GM12878 (cell line): ENCODE data around the gene KRT75. TPM values are rescaled to one million over a fixed set of nuclear protein-coding genes. Genes with fewer than 3 reads are reported as not detected.

Source experiments
- ATAC-seq: fragments of 200-7000 bp; cut with Tn5 transposase; 3 replicates; pipeline ENCODE4 v1.9.1; 2020; ENCODE audit warnings: mild to moderate bottlenecking, moderate library complexity
- BruUV-seq: library from RNA; stranded (reverse); fragments of 400-500 nt; replicated peaks from 2 replicates; lab custom pipeline; 2021; lab: Mats Ljungman, UMichigan
- CTCF ChIA-PET: fragments of 300-600 bp; sonication (Branson Sonifier 250); formaldehyde crosslinking; extraction: SDS; loops from one replicate; lab custom pipeline; 2021; ENCODE audit warnings: inconsistent platforms; lab: Yijun Ruan, JAX
- POLR2A ChIA-PET: fragments of 350-600 bp; formaldehyde crosslinking; extraction: SDS; loops from one replicate; lab custom pipeline; 2021; ENCODE audit warnings: inconsistent platforms; lab: Charles Lee
- RAD21 ChIA-PET: fragments of 300-600 bp; sonication (Branson Sonifier 250); formaldehyde crosslinking; loops from one replicate; lab custom pipeline; 2023; ENCODE audit warnings: antibody characterized with exemption; ENCODE audit not compliant: unreplicated experiment; lab: Charles Lee
- SMC1A ChIA-PET: fragments of 300-600 bp; sonication (Branson Sonifier 250); formaldehyde crosslinking; loops from one replicate; lab custom pipeline; 2023; ENCODE audit not compliant: unreplicated experiment, uncharacterized antibody; lab: Charles Lee
- DNase-seq: peaks from one replicate; pipeline ENCODE4 v3.0.0-alpha.2; 2011; ENCODE audit warnings: low read depth, low spot score
- FAIRE-seq: peaks from 3 replicates; lab custom pipeline; 2011; peaks lifted over from hg19 to GRCh38; lab: Jason Lieb, UNC
- H2AFZ ChIP-seq: 2 replicates; pipeline ENCODE4 v1.6.0; 2011; ENCODE audit warnings: low read depth, low read length, control low read depth; ENCODE audit not compliant: control insufficient read depth
- H3K27ac ChIP-seq: 2 replicates; pipeline ENCODE4 v1.5.1; 2011; ENCODE audit warnings: control low read depth; ENCODE audit not compliant: control insufficient read depth, insufficient read depth
- H3K27me3 ChIP-seq, 2 experiments: replicated peaks in 1 of 2; 2 replicates each; pipeline versions ENCODE4 v1.6.0 to v1.6.1; 2011; ENCODE audit warnings: low read length in 1 of 2; ENCODE audit not compliant: control insufficient read depth in 2 of 2, insufficient read depth in 2 of 2
- H3K36me3 ChIP-seq, 2 experiments: 2 replicates each; pipeline ENCODE4 v1.5.1; 2011; ENCODE audit warnings: low read length in 1 of 2; ENCODE audit not compliant: control insufficient read depth in 2 of 2, insufficient read depth in 2 of 2
- H3K4me1 ChIP-seq: 2 replicates; pipeline ENCODE4 v1.6.1; 2011; ENCODE audit warnings: mild to moderate bottlenecking, low read length, moderate library complexity, mixed read lengths; ENCODE audit not compliant: control insufficient read depth, insufficient read depth
- H3K4me2 ChIP-seq: 2 replicates; pipeline ENCODE4 v1.6.0; 2011; ENCODE audit warnings: control low read depth; ENCODE audit not compliant: control insufficient read depth, insufficient read depth
- H3K4me3 ChIP-seq: fragments of 200-600 bp; sonication (generic); 2 replicates; pipeline ENCODE4 v1.5.1; 2016
- H3K79me2 ChIP-seq: 2 replicates; pipeline ENCODE4 v1.6.0; 2011; ENCODE audit warnings: low read length; ENCODE audit not compliant: control insufficient read depth, insufficient read depth
- H3K9ac ChIP-seq: 2 replicates; pipeline ENCODE4 v1.8.0; 2011; ENCODE audit warnings: low read length, control low read depth, mixed read lengths; ENCODE audit not compliant: control insufficient read depth, insufficient read depth
- H3K9me3 ChIP-seq: replicated peaks from 3 replicates; pipeline ENCODE4 v1.5.1; 2011; ENCODE audit warnings: mild to moderate bottlenecking, low read length; ENCODE audit not compliant: control insufficient read depth, insufficient read depth
- H4K20me1 ChIP-seq: 2 replicates; pipeline ENCODE4 v1.6.0; 2011; ENCODE audit not compliant: control insufficient read depth, insufficient read depth
- ASH2L ChIP-seq: fragments of 300-600, 200-600 bp; sonication (generic); IDR thresholded peaks from 2 replicates; pipeline ENCODE4 v1.6.1; 2017; ENCODE audit warnings: low read depth, mild to moderate bottlenecking, borderline replicate concordance
- BCL11A ChIP-seq: IDR thresholded peaks from 2 replicates; pipeline ENCODE4 v1.6.1; 2011; ENCODE audit warnings: low read depth, low read length
- CBX3 ChIP-seq: fragments of 200-600 bp; sonication (generic); IDR thresholded peaks from 2 replicates; pipeline ENCODE4 v1.6.1; 2016; ENCODE audit warnings: low read depth, borderline replicate concordance
- CREM ChIP-seq: IDR thresholded peaks from 2 replicates; pipeline ENCODE4 v1.6.1; 2014; ENCODE audit warnings: antibody characterized with exemption, low read depth
- JUNB ChIP-seq: IDR thresholded peaks from 2 replicates; pipeline ENCODE4 v1.6.1; 2016; ENCODE audit warnings: antibody characterized with exemption, mild to moderate bottlenecking
- NFXL1 ChIP-seq: fragments of 450-650 bp; IDR thresholded peaks from 2 replicates; pipeline ENCODE4 v1.6.1; 2017; ENCODE audit warnings: antibody characterized with exemption, mild to moderate bottlenecking, borderline replicate concordance
- POLR2AphosphoS2 ChIP-seq: IDR thresholded peaks from 2 replicates; pipeline ENCODE4 v1.6.1; 2011; ENCODE audit warnings: low read depth, mild to moderate bottlenecking, low read length, improper control_type of control experiment, moderate library complexity
- POLR2AphosphoS5 ChIP-seq: IDR thresholded peaks from 2 replicates; pipeline ENCODE4 v1.6.1; 2011; ENCODE audit warnings: mild to moderate bottlenecking, low read length, inconsistent platforms
- RELA ChIP-seq: fragments of 450-650 bp; IDR thresholded peaks from 2 replicates; pipeline ENCODE4 v1.8.0; 2014; ENCODE audit warnings: borderline replicate concordance; ENCODE audit not compliant: partially characterized antibody
- RFX5 ChIP-seq: IDR thresholded peaks from 2 replicates; pipeline ENCODE4 v1.6.1; 2011; ENCODE audit warnings: low read depth, low read length, improper control_type of control experiment
- WGBS: methylation state at CpG from one replicate; pipeline ENCODE4 v1.1.6; 2016; ENCODE audit warnings: low lambda C conversion rate; ENCODE audit not compliant: insufficient replicate concordance, insufficient coverage; ENCODE audit errors: missing lambda C conversion rate; 5-methylcytosine and 5-hydroxymethylcytosine counted together
- in situ Hi-C: fragments of 300-500 bp; cut with MboI; formaldehyde crosslinking; loops from 9 replicates; pipeline ENCODE4 v1.14.3; 2018; ENCODE audit warnings: mixed read lengths
- intact Hi-C: fragments of 100-400 bp; cut with micrococcal nuclease; formaldehyde crosslinking; loops from one replicate; pipeline ENCODE4 v1.14.2; 2022; ENCODE audit not compliant: unreplicated experiment
- polyA plus RNA-seq, 11 experiments: library from polyadenylated mRNA; depleted of rRNA in 4 of 11; unstranded in 6 of 11; stranded (reverse) in 5 of 11; fragments of >200 nt; fragmentation: Nextera tagmentation in 4 of 11; fragmentation: Illumina TruSeq in 1 of 11; extraction: Ambion mirVana in 4 of 11; extraction: Trizol in 1 of 11; gene quantifications; 1 replicate in 1 of 11; 2 replicates in 10 of 11; pipeline versions ENCODE4 v1.2.1 to v1.2.3, GENCODE V29; 2011 to 2016; ENCODE audit warnings: inconsistent platforms in 2 of 11, missing spikeins in 2 of 11, low read depth in 1 of 11
- total RNA-seq, 4 experiments: library from RNA; depleted of rRNA in 3 of 4; stranded (reverse); fragments of >200 nt in 3 of 4; fragmentation: Illumina TruSeq in 1 of 4; extraction: Trizol in 1 of 4; gene quantifications; 2 replicates each; pipeline versions ENCODE4 v1.2.1 to v1.2.3, GENCODE V29; 2013 to 2021

The KRT75 gene
- total and polyA plus RNA-seq, 10 of the 15 experiments (the other 5 are each of a cell fraction or from before 2014, with no cell fraction given), result not detected

DNA sequence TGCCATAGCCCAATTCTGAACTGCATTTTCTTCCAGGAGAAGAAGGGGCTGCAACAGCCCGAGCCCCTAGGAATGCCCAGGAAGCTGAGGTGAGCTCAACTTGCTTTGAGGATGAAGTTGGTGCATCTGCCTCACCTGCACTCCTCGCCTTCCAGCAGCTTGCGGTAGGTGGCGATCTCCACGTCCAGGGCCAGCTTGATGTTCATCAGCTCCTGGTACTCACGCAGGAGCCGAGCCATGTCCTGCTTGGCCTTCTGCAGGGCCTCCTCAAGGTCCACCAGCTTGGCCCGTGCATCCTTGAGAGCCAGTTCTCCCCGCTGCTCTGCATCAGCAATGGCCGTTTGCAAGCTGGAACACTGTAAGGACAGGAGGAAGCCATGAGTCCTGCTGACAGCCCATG, 6.0 kb downstream of the KRT75 start:
- H3K36me3 ChIP-seq, result no peaks in the 10 kb centered on the region
- in situ Hi-C loops, result no loop called here
- no peaks in the 10 kb centered on the region for H3K79me2 ChIP-seq
- BruUV-seq, result no TSS peak
- H3K27me3 ChIP-seq, result peaks cover 0 to 4% of the 10 kb centered on the region in 2 experiments; a peak in 3 of 4 replicates
- DNase-seq (no peak), ATAC-seq (no peak), FAIRE-seq (no peak)
- ChIA-PET POLR2A (no interaction called here), RAD21 (no interaction called here), CTCF (no interaction called here), SMC1A (interaction anchor here (1.5 kb wide), 1 partner anchor 14 kb away, joined by 4 read pairs; no protein-coding TSS in a partner anchor)
- TF ChIP-seq RFX5 (no peak), ASH2L (no peak), JUNB (no peak), NFXL1 (no peak), CBX3 (no peak), POLR2AphosphoS2 (no peak), POLR2AphosphoS5 (no peak), BCL11A (no peak), CREM (no peak), RELA (no peak)
- no peak overlapping the region for H3K9ac ChIP-seq
- H3K9me3 ChIP-seq, result no peaks in the 10 kb centered on the region
- intact Hi-C loops, result no loop called here
- no peaks in the 10 kb centered on the region for H3K4me1 ChIP-seq
- WGBS, result 34% methylated on average over 10 of the region's 10 CpGs
- no peak overlapping the region for H3K4me2 ChIP-seq
- H4K20me1 ChIP-seq, result no peaks in the 10 kb centered on the region
- H3K27ac ChIP-seq, result no peak overlapping the region
- no peak overlapping the region for H2AFZ ChIP-seq
- H3K4me3 ChIP-seq, result no peak overlapping the region
